GM06990 (cell line): ENCODE measurements around the gene CAMTA1.

ENCODE experiments used
- DNase-seq: peaks from one replicate; pipeline ENCODE4 v3.0.0-alpha.2; 2011; ENCODE audit not compliant: insufficient read length; ENCODE audit errors: extremely low read depth
- H3K27me3 ChIP-seq: replicated peaks from 2 replicates; pipeline ENCODE4 v1.6.0; 2011; ENCODE audit warnings: low read length; ENCODE audit not compliant: control insufficient read depth, insufficient read depth
- H3K36me3 ChIP-seq: 2 replicates; pipeline ENCODE4 v1.5.1; 2011; ENCODE audit warnings: low read length; ENCODE audit not compliant: control insufficient read depth, insufficient read depth
- H3K4me3 ChIP-seq: replicated peaks from 2 replicates; pipeline ENCODE4 v1.5.1; 2011; ENCODE audit warnings: low read depth, mild to moderate bottlenecking, control low read depth, low read length
- TF ChIP-seq, protein P1 (sequence below): IDR thresholded peaks from 2 replicates; pipeline ENCODE4 v1.5.1; 2011; ENCODE audit warnings: low read length, control low read depth, mild to moderate bottlenecking, inconsistent platforms; ENCODE audit not compliant: insufficient read depth, poor library complexity, severe bottlenecking

The CAMTA1 gene

DNA sequence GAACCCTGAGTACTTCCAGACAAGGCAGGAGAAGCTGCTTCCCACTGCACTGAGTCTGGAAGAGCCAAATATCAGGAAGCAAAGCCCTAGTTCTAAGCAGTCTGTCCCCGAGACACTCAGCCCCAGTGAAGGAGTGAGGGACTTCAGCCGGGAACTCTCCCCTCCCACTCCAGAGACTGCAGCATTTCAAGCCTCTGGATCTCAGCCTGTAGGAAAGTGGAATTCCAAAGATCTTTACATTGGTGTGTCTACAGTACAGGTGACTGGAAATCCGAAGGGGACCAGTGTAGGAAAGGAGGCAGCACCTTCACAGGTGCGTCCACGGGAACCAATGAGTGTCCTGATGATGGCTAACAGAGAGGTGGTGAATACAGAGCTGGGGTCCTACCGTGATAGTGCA lies 952.8 kb downstream of the CAMTA1 start:
- H3K36me3 ChIP-seq = no peaks in the 10 kb centered on the region
- TF ChIP-seq, protein P1, sequence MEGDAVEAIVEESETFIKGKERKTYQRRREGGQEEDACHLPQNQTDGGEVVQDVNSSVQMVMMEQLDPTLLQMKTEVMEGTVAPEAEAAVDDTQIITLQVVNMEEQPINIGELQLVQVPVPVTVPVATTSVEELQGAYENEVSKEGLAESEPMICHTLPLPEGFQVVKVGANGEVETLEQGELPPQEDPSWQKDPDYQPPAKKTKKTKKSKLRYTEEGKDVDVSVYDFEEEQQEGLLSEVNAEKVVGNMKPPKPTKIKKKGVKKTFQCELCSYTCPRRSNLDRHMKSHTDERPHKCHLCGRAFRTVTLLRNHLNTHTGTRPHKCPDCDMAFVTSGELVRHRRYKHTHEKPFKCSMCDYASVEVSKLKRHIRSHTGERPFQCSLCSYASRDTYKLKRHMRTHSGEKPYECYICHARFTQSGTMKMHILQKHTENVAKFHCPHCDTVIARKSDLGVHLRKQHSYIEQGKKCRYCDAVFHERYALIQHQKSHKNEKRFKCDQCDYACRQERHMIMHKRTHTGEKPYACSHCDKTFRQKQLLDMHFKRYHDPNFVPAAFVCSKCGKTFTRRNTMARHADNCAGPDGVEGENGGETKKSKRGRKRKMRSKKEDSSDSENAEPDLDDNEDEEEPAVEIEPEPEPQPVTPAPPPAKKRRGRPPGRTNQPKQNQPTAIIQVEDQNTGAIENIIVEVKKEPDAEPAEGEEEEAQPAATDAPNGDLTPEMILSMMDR = no peak
- DNase-seq = no peak
- no peaks in the 10 kb centered on the region; the same call in 1 of the 2 replicates for H3K27me3 ChIP-seq
- H3K4me3 ChIP-seq = no peak overlapping the region

DNA sequence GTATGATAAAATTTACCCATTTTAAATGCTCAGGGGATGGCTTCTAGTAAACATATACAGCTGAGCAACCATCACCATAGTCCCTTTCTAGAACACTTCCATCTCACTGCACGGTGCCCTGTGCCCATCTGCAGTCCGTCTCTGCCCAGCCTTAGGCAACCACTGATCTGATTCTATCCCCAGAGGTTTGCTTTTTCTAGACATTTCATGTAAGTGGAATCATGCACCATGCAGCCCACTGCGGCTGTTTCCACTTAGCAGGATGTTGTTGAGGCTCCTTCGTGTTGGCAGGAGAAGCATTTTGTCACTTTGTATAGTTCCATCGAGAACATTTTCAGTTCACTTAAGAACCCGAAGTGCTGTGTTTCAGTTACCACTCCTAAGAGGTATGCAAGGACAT lies 958.1 kb downstream of the CAMTA1 start:
- DNase-seq = no peak
- Histone ChIP-seq H3K36me3 (no peaks in the 10 kb centered on the region), H3K4me3 (no peak overlapping the region), H3K27me3 (no peaks in the 10 kb centered on the region)
- TF ChIP-seq, protein P1 = no peak

DNA sequence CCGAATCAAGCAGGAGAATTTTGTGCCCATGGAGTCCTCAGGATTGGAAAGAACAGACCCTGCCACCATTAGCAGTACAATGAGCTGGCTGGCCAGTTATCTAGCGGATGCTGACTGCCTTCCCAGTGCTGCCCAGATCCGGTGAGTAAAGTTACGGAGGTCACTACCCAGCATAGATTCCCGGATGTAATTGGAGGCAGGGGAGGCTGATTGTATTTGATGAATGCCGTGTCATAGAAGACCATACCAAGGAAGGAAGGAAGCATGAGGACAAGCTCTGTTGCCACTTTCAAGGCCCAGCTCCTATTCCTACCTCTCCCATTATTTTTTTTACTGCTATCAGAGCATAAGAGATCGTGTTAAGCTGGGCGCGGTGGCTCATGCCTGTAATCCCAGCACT lies 959.6 kb downstream of the CAMTA1 start:
- no peaks in the 10 kb centered on the region for H3K27me3 ChIP-seq
- TF ChIP-seq, protein P1 = no peak
- DNase-seq = no peak
- no peak overlapping the region for H3K4me3 ChIP-seq
- no peaks in the 10 kb centered on the region for H3K36me3 ChIP-seq

DNA sequence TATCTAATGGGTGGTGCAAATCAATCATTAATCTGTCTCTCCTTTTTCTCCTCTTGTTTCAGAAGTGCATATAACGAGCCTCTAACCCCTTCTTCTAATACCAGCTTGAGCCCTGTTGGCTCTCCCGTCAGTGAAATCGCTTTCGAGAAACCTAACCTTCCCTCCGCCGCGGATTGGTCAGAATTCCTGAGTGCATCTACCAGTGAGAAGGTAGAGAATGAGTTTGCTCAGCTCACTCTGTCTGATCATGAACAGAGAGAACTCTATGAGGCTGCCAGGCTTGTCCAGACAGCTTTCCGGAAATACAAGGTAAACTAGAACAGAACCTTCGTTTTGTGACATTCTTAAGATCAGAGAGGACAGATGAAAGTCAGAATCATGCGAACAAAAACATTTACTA lies 960.5 kb downstream of the CAMTA1 start:
- Histone ChIP-seq H3K27me3 (no peaks in the 10 kb centered on the region), H3K4me3 (no peak overlapping the region), H3K36me3 (no peaks in the 10 kb centered on the region)
- TF ChIP-seq, protein P1 = no peak
- DNase-seq = no peak

DNA sequence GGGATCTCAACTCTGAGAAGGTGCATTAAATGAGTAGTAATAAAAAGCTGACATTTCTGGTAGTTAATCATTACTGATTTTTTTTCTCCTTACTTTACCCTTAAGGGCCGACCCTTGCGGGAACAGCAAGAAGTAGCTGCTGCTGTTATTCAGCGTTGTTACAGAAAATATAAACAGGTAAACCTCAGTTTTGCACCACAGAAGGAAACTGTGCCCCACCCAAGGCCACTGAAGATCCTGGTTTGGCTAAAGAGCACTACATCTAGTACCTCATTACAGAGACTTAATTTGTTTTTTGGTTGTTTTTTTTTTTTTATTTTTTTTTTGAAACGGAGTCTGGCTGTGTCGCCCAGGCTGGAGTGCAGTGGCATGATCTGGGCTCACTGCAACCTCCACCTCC lies 962.4 kb downstream of the CAMTA1 start:
- TF ChIP-seq, protein P1 = no peak
- no peaks in the 10 kb centered on the region for H3K27me3 ChIP-seq
- DNase-seq = no peak
- no peak overlapping the region for H3K4me3 ChIP-seq
- no peaks in the 10 kb centered on the region for H3K36me3 ChIP-seq

DNA sequence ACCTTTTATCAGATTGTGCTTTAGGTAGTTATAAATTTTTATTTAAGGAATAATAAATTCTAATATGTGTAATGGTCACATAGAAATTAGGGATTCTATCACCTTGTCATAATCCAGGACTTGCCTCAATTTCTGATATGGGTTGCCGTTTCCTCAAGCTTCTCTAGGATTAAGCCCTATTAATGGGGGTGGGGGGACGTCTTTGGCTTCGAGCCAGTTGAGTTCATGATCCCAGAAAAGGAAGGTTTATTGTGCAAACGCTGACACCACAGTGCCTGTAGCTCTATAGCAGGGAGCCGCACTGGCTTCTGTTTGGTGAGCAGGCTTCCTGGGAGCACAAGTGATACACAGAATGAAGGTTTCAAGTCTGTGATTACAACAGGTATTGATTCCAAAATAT lies 963.9 kb downstream of the CAMTA1 start:
- DNase-seq = no peak
- Histone ChIP-seq H3K27me3 (no peaks in the 10 kb centered on the region), H3K36me3 (no peaks in the 10 kb centered on the region), H3K4me3 (no peak overlapping the region)
- TF ChIP-seq, protein P1 = no peak
